Hepatic stellate cell (primary cell): Measurements from ENCODE around the gene SLC41A3.
"Not testable (repeated sequence)": the region's sequence is repeated elsewhere in the genome, so short reads cannot be mapped to it uniquely, and the experiment has no call there.

Experiments
- DNase-seq: peaks from one replicate; pipeline ENCODE4 v3.0.0; 2011; ENCODE audit warnings: low spot score

The SLC41A3 gene

GRCh38 chr3:126053949-126054569, 29.9 kb downstream of the SLC41A3 start:
- no peak for DNase-seq

DNA sequence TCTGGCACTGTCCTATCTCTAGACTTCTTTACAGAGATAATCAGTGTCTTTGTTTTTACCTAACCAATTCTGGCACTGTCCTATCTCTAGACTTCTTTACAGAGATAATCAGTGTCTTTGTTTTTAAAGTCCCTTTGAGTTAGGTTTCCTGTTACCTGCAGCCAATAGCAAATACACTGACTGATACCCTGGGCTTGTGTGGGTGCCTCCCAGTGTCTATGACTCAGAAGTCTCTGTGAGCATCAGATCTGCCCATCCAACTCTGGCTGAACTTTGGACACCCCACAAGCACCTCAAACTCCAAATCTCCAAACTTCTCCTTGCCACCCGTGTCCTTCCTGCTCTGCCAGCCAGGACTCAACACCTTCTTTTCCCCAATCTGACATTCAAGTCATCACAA, 30.4 kb downstream of the SLC41A3 start:
- DNase-seq: no peak

DNA sequence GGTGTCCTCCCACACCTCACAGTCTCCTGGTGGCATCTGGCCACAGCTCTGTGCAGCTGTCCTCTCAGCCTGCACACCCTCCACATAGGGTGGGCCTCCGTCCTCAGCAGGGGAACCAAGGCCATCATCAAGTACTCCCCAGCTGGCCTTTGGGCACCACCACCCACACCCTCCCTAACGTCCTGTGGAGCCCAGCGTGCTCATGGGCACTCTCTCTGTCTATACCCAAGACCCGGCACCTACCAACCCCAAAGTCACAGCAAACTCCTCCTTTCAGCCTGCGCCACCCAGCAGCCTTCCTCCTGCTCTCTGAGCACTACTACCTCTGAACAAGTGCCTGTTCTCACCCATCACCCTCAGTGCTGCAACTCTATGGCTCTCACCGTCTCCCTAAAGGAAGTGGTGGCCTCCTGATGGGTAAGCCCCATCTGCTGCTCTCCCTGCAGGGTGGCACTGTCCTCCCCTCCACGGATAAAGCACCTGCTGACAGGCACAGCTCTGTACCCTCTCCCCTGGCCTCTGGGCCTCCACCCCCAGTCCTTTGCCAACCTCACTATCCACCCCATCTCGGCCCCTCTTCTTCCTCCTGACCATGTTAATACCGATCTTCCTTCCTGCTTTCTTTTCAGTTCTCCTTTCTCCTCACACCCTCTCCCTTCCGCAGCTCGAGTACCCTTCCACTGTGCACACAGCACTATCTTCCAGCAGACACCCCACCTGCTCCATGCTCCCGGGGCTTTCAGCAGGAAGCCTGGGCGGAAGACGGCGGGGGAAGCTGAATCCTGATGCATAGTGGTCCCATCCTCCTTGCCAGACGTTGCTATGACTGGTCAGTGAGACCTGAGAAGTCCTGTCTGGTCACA, 31.5 kb downstream of the SLC41A3 start:
- no peak for DNase-seq

DNA sequence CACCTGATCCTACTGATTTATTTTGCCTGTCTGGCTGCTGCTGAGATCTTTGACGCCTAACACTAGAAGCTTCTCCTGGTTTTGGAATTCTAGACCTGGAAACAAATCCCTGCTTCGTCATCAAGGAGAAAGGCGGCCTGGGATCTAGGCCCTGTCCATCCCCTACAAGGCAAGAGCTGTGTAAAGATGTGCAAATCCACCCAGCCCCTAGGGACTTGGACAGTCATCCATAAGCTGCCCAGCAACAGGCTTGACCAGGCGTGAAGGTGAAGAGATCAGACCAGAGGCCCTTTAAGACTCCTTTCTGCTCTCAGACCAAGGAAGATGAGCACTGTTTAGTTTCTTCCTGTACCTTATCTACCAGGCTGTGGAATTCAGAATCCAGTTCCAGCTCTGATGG, 32.2 kb downstream of the SLC41A3 start:
- DNase-seq: no peak

- no peak for DNase-seq
Measured at GRCh38 chr3:126051234-126051633, 32.7 kb downstream of the SLC41A3 start.

GRCh38 chr3:126050626-126051025, 33.3 kb downstream of the SLC41A3 start:
- no peak for DNase-seq

- no peak for DNase-seq
Measured at GRCh38 chr3:126050050-126050392, 33.9 kb downstream of the SLC41A3 start.

- no peak for DNase-seq
Measured at GRCh38 chr3:126049289-126050049, 34.5 kb downstream of the SLC41A3 start.

GRCh38 chr3:126040386-126040785, 43.5 kb downstream of the SLC41A3 start:
- no peak for DNase-seq

DNA sequence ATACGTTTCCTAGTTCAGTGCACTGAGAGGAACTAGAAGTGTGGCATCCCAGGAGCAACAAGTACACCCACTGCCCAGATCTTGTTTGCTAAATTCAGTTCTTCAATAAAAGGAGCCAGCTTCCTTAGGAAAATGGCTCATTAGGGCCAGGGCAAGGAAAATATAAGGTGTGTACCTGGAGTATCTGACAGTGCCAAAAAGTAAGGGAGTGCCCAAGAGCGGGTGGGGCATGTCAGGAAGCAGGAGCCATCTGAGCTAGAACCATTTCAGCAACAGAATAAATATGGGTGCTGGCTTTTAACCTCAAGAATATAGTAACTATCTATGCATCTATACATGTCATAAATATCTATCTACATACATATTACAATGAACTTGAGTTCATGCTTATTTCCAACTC, 44.1 kb downstream of the SLC41A3 start:
- DNase-seq: no peak

GRCh38 chr3:126038791-126039190, 45.1 kb downstream of the SLC41A3 start:
- DNase-seq: not testable (repeated sequence)

DNA sequence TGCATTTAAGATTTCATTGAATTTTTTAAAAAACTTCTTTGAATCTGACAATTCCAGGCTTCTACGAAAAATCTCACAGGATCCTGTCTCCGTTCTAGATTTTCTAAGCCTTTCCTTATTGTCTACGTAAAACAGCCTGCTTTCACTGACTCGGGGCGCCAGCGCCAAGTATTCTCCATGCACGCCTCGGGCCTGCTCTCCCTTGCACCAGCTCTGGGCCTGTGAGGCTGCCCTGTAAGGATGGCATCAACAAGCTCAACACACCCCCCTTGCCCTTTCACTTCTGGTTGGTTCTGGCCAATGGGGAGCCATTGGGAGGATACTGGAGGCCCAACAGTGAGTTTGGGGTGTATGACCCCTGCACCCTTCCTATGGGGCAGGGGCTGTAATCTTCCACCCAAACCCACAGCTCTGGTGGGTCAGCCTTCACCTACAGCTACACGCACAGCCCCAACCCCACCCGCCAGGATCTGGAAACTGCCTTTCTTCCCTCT, 47.8 kb downstream of the SLC41A3 start:
- no peak for DNase-seq

GRCh38 chr3:126035362-126036050, 48.4 kb downstream of the SLC41A3 start:
- no peak for DNase-seq

GRCh38 chr3:126034481-126035361, 49.2 kb downstream of the SLC41A3 start:
- DNase-seq: no peak

DNA sequence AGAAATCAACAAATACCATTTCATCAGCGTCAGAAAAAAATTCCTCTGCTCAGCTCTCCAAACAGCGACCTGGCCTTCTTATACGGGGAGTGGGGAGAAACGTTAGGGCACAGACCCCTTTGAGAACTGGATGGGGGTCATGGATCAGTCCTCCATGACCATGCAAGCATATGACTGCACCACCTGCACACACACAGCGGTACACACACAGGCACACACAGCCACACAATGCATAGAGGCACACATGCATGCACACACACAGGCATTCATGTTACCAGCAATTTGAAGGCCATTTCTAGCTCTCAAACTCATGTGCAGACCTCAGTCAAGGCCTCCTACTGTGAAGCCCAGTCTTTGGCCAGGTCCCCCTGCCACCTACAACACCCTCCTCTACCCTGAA, 50.2 kb downstream of the SLC41A3 start:
- DNase-seq: no peak

GRCh38 chr3:126033051-126033745, 50.7 kb downstream of the SLC41A3 start:
- DNase-seq: no peak

DNA sequence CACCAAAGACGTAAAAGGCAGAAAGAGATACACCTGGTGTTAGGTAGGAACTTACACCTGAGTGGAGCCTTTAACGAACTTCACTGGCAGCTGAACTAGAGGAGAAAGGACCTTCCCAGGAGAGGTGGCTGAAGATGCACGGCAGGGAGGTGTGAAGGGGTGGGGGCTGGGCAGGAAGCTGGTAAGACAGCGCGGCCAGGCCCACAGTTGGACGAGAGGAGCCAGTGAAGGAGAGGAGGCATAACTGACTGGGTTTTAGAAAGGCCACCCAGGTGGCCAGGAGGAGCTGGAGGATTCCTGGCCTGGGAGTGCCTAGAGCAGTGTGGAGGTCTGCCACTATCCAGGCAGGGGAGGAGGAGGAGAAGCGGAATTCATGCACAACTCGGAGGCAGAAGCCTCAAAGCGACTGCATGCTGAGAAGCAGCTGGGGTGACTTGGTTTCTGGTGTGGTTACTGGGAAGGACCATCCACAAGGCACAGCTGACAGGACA, 51.9 kb downstream of the SLC41A3 start:
- no peak for DNase-seq

- DNase-seq: no peak
Measured at GRCh38 chr3:126030455-126030854, 53.5 kb downstream of the SLC41A3 start.

- no peak for DNase-seq
Measured at GRCh38 chr3:126029241-126029640, 54.7 kb downstream of the SLC41A3 start.

DNA sequence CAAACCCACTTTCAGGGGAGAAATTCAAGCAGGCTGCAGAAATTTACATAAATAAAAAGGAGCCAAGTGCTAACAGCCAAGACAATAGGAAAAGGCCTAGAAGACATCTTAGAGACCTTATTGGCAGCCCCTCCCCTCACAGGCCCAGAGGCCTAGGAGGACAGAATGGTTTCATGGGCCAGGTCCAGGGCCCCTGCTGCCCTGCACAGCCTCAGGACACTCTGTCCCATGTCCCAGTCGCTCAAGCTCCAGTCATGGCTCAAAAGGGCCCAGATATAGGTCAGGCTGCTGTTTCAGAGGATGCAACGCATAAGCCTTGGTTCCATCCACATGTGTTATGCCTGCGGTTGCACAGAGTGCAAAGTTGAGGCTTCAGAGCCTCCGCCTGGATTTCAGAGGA, 55.8 kb downstream of the SLC41A3 start:
- no peak for DNase-seq
